HG02981 (cell line): ENCODE measurements around the gene KCNMA1.

Source experiments
- ATAC-seq: cut with Tn5 transposase; IDR thresholded peaks from one replicate; pipeline ENCODE4 v1.9.1; 2021; ENCODE audit warnings: mild to moderate bottlenecking, moderate library complexity; ENCODE audit not compliant: unreplicated experiment

KCNMA1 gene

GRCh38 chr10:77041636-77042258 is 595.9 kb downstream of the KCNMA1 start:
- ATAC-seq, result no peak

DNA sequence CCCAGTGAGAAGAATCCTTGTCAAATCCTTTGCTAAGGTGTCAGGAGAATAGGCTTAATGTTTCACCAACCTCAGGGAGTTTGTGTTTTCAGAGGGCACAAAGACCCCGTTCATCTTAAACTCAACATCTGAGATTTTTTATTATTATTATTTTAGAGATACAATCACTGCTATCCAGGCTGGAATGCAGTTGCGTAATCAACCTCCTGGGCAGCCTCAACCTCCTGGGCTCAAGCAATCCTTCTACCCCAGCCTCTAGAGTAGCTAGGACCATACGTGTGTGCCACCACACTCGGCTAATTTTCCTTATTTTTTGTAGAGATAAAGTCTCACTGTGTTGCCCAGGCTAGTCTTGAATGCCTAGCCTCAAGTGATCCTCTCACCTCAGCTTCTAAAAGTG is 599.2 kb downstream of the KCNMA1 start:
- no peak for ATAC-seq

DNA sequence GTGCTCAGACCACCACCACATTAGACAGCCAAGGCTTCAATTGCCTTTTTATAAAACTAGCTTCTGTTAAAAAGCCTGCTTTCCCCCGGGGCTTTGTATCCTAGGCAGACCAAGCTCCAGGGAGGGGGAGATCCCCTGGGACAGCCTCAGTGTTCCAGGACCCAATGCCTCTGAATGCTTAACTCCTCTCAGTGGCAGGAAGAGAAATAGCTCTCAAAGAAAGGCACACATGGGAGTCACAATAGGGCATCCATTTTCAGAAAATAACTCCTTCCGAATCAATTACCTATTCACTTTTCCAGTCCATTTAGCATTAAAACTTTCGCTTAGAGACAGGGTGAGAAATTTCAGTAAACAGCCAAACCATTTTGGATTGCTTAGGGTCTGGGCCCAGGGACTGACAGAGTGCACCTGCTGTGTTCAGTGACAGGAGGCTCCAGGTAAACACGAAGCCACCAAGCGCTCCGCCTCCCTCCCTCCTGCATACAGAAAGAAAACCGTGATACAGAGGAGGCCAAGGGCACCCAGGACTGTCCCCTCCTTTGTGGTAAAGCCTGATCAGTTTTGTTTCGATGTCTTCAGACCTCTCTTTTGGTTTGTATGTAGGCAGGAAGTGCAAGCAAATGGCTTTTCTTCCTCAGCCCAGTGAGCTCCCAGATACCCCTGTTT is 599.7 kb downstream of the KCNMA1 start:
- ATAC-seq, result no peak

GRCh38 chr10:77036993-77037734 is 600.4 kb downstream of the KCNMA1 start:
- no peak for ATAC-seq

- ATAC-seq, result no peak
These were observed 601.3 kb downstream of the KCNMA1 start for GRCh38 chr10:77036276-77036675.

- ATAC-seq, result no peak
These were observed 602.8 kb downstream of the KCNMA1 start for GRCh38 chr10:77034795-77035194.

DNA sequence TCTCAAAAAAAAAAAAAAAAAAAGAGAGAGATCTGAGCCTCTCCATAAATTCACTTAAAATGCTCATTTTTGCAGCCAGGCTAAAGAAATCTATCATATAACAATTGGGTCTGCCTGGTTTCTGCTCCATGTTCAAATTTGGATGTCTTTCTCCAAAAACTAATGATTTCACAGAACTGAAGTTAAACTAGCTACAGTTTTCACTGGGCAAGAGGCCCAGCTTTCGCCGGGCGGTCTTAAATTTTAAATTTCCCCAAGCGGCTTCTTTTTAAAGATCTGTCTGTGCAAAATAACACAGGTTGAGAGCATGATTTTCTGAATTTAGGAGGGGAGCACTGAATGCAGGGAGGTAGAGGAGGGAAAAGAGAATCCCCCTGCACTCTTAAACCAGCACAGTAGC is 603.4 kb downstream of the KCNMA1 start:
- no peak for ATAC-seq

- no peak for ATAC-seq
These were observed 605.4 kb downstream of the KCNMA1 start for GRCh38 chr10:77032188-77032570.

- no peak for ATAC-seq
These were observed 605.9 kb downstream of the KCNMA1 start for GRCh38 chr10:77031531-77032187.

GRCh38 chr10:77030974-77031373 is 606.6 kb downstream of the KCNMA1 start:
- no peak for ATAC-seq

DNA sequence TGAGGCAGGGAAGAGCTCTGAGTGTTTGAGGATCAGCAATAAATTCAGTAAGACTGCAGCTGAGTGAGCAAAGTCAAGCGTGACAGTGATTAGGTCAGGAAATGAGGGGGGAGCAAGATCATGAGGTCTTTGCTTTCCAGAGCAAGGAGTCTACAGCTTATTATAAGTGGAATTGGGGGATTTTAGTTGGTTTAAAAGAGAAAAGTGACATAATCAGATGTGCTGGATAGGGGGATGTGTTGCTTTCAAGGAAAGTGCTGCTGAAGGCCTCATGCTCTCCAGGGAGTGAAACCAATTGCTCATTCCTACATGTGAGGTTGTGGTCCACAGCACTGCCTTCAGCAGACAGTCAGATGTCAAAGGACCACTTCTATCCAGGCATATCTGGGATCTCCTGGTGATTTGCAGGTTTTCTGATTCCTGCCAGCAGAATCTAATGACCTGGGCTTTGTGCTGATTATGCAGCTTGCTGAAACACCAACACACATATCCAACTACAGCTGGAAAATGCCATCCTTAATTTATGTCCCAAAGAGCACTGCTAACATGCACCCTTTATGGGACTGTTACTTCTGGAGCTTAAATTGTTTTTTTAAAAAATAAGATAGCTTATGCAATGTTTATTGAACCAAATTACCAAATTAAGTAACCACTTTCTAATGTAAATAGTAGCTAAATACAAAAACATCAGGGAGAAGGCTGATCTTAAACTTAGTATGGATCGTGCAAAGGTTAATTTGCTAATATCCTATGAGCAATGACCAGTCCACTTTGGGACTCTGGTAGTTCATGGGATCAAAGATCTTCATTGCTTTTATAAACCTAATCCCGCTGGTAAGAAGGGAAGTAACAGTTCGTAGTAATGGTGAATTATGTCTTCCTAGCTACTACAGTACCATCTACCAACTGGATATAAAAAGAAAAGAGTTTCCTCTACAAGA is 607.6 kb downstream of the KCNMA1 start:
- no peak for ATAC-seq

- ATAC-seq, result no peak
These were observed 609.6 kb downstream of the KCNMA1 start for GRCh38 chr10:77028042-77028441.

- ATAC-seq, result peak; percentile 89
These were observed 610.0 kb downstream of the KCNMA1 start for GRCh38 chr10:77027576-77027975.

- ATAC-seq, result no peak
These were observed 610.5 kb downstream of the KCNMA1 start for GRCh38 chr10:77027141-77027540.

DNA sequence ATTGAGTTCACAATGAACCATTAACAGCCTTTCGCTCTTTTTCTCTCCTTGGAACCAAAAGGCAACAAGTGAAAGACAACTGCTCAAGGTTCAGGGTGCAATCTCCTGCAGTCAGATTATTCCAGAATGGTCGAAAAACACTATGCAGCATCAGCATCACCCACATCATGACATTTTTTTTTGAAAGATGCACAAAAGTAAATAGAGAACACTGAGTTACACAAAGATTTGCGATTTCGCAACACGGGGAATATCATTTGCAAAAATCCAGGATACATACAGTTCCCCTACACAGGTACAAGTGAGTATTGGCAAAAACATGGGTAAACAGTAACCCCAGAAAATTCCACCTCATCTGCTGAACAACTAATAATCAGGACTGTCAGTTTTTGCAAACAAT is 611.5 kb downstream of the KCNMA1 start:
- no peak for ATAC-seq

DNA sequence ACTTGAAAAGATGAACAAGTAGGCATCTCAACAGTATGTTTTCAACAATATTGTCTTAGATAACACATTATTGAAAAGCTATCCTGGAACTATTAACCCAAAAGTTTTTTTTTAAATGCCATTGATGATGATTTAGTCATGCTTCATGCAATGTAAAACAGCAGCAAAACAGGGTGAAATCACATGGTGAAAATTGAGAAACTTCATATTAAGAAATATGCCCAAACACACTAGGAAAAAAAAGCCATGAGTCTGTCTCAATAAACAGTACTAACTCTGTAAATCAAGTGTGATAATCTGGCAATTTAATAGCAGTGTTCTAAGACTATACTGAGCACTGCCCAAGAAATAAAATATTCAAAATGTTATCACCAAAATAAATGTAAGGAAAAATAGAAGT is 613.1 kb downstream of the KCNMA1 start:
- ATAC-seq, result no peak

- ATAC-seq, result no peak
These were observed 614.2 kb downstream of the KCNMA1 start for GRCh38 chr10:77023396-77023795.

- ATAC-seq, result no peak
These were observed 614.9 kb downstream of the KCNMA1 start for GRCh38 chr10:77022671-77023070.

DNA sequence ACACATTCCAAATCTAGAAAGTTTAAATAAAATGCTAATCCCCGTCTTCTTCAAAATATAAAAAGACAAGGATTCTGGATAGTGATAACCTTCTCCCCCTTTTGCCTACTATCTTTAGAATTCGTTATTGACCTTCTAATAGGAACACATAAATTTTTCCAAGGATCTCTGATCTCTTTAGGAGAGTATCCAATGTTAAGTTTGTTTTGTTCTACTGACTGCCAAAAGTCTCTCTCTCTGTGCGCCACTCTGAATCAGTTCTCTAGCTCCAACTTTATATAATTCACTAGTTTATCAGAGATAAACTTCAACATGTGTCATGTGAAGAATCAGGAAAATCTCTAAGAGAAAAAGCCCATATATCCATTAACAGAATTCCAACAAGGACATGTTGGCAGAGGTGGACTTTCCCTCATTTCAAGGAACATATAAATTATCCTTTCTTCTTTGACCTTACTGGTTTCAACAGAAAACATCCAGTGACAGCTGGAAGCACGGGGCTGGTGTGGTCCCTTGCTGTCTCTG is 615.6 kb downstream of the KCNMA1 start:
- ATAC-seq, result no peak

GRCh38 chr10:77020426-77021040 is 617.1 kb downstream of the KCNMA1 start:
- no peak for ATAC-seq
